C4-2B (cell line): Measurements from ENCODE around the gene KDM2A.

Source experiments
- ZFX ChIP-seq: fragments of 450-650 bp; IDR thresholded peaks from 2 replicates; pipeline ENCODE4 v1.6.1; 2017
- TF ChIP-seq, protein P1 (sequence below): fragments of 450-650 bp; conservative IDR thresholded peaks from 2 replicates; pipeline ENCODE4 v1.5.1; 2017; ENCODE audit warnings: mild to moderate bottlenecking

DNA sequence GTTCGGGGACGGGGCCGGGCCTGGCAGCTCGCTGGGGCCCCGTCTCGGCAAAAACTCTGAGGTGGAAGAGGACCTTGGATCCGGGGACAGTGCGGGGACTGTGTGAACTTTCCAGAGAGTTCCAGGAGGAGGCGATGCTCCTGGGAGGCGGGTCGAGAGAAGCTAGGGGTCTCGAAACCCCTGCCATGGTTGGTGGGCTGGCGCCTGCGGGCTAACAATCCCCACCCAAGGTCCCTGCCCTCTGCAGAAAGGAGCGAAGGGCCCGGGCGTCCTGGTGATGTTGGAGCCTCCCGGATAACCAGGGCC, 142.5 kb downstream of the KDM2A start:
- TF ChIP-seq, protein P1, sequence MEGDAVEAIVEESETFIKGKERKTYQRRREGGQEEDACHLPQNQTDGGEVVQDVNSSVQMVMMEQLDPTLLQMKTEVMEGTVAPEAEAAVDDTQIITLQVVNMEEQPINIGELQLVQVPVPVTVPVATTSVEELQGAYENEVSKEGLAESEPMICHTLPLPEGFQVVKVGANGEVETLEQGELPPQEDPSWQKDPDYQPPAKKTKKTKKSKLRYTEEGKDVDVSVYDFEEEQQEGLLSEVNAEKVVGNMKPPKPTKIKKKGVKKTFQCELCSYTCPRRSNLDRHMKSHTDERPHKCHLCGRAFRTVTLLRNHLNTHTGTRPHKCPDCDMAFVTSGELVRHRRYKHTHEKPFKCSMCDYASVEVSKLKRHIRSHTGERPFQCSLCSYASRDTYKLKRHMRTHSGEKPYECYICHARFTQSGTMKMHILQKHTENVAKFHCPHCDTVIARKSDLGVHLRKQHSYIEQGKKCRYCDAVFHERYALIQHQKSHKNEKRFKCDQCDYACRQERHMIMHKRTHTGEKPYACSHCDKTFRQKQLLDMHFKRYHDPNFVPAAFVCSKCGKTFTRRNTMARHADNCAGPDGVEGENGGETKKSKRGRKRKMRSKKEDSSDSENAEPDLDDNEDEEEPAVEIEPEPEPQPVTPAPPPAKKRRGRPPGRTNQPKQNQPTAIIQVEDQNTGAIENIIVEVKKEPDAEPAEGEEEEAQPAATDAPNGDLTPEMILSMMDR: no peak
- TF ChIP-seq ZFX: no peak
